HFFc6 (cell line): ENCODE measurements around the gene GLUD2. TPM values are rescaled to one million over a fixed set of nuclear protein-coding genes. Genes with fewer than 3 reads are reported as not detected.
"Not testable (repeated sequence)": the region's sequence is repeated elsewhere in the genome, so short reads cannot be mapped to it uniquely, and the experiment has no call there.

Source experiments
- DNase-seq: peaks from one replicate; pipeline ENCODE4 v3.0.0-alpha.2; 2018
- H3K27ac Mint-ChIP-seq: 2 replicates; pipeline ENCODE4 v1.8.0; 2020; ENCODE audit warnings: mild to moderate bottlenecking, mixed read lengths
- H3K27me3 Mint-ChIP-seq: 2 replicates; pipeline ENCODE4 v1.8.0; 2021; ENCODE audit warnings: mild to moderate bottlenecking, moderate library complexity, mixed read lengths; ENCODE audit not compliant: insufficient read depth
- H3K36me3 Mint-ChIP-seq: 2 replicates; pipeline ENCODE4 v1.8.0; 2021; ENCODE audit warnings: low read depth, mixed read lengths
- H3K4me1 Mint-ChIP-seq: 2 replicates; pipeline ENCODE4 v1.8.0; 2020; ENCODE audit warnings: low read depth, mixed read lengths
- H3K4me3 Mint-ChIP-seq: 2 replicates; pipeline ENCODE4 v1.8.0; 2020; ENCODE audit warnings: mild to moderate bottlenecking, moderate library complexity, mixed read lengths
- H3K9me3 Mint-ChIP-seq: 2 replicates; pipeline ENCODE4 v1.8.0; 2020; ENCODE audit warnings: mild to moderate bottlenecking, mixed read lengths
- CTCF ChIP-seq: fragments of 200-600 bp; sonication (generic); IDR thresholded peaks from 2 replicates; pipeline ENCODE4 v1.5.0; 2021; ENCODE audit warnings: antibody characterized with exemption, mild to moderate bottlenecking
- long read RNA-seq: library from polyadenylated mRNA; unstranded; transcript quantifications from one replicate; pipeline ENCODE4 v2.0.0, GENCODE V29; 2019
- total RNA-seq, 6 experiments: library from RNA; stranded (reverse); fragmentation: NEBNext Ultra II Directional; extraction: Animal tissue kit (Norgen Biotek cat#: 25700); gene quantifications; 2 replicates in 1 of 6; 3 replicates in 5 of 6; pipeline ENCODE4 v1.2.3, GENCODE V29; 2021

Gene GLUD2
- under 1 TPM; 0.26 to 0.55 (median 0.30) TPM for total RNA-seq
- long read RNA-seq, result 0 reads

DNA sequence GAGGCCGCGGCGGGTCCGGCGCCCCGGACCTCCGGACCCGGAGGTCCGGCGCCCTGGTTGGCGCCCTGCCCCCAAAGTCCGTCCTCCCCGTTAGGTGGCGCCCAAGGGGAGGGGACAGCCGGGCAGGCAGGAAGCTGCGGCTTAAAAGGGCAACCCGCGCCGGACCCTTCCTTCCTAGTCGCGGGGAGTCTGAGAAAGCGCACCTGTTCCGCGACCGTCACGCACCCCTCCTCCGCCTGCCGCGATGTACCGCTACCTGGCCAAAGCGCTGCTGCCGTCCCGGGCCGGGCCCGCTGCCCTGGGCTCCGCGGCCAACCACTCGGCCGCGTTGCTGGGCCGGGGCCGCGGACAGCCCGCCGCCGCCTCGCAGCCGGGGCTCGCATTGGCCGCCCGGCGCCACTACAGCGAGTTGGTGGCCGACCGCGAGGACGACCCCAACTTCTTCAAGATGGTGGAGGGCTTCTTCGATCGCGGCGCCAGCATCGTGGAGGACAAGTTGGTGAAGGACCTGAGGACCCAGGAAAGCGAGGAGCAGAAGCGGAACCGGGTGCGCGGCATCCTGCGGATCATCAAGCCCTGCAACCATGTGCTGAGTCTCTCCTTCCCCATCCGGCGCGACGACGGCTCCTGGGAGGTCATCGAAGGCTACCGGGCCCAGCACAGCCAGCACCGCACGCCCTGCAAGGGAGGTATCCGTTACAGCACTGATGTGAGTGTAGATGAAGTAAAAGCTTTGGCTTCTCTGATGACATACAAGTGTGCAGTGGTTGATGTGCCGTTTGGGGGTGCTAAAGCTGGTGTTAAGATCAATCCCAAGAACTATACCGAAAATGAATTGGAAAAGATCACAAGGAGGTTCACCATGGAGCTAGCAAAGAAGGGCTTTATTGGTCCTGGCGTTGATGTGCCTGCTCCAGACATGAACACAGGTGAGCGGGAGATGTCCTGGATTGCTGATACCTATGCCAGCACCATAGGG is at the start of gene GLUD2:
GLUD2 (plus strand) TSS at position 170 of the 979 bp plus-strand sequence; CDS start at position 245, 75 bp downstream.
- not testable (repeated sequence) for DNase-seq, H3K4me3 Mint-ChIP-seq, H3K4me1 Mint-ChIP-seq

GRCh38 chrX:120999413-120999812 is 48.0 kb upstream of the GLUD2 start:
- Mint-ChIP-seq H3K4me1 (no peaks in the 10 kb centered on the region), H3K4me3 (no peak overlapping the region), H3K36me3 (no peaks in the 10 kb centered on the region), H3K9me3 (no peaks in the 10 kb centered on the region), H3K27ac (no peak overlapping the region), H3K27me3 (peaks cover 3% of the 10 kb centered on the region; the same call in 1 of the 2 replicates)
- no peak for DNase-seq
- no peak for TF ChIP-seq CTCF

More for the DNA sequence above, at the start of gene GLUD2:
- peaks cover 11% of the 10 kb centered on the region; the same call in 1 of the 2 replicates for H3K9me3 Mint-ChIP-seq
- H3K27me3 Mint-ChIP-seq, H3K27ac Mint-ChIP-seq, H3K36me3 Mint-ChIP-seq: not testable (repeated sequence)

DNA sequence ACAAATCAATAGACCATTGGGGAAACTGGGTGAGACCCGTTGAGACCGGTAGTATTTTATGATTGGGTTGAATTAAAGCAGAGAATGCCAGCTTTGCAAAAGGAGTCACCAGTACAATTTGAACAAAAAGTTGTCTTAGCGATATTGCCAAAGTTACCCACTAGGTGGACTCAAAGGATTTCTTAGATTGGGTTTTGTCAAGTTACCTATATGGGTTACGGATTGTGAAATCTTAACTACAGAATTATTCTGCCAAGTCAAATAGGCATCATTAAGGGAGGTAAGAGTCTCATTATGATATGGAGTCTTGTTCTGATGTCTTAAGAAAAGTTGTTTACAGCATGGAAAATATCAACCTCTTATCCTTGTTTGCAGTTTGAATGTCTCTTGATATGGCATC is 46.8 kb upstream of the GLUD2 start:
- TF ChIP-seq CTCF, result peak; percentile 55
- Mint-ChIP-seq H3K4me3 (no peak overlapping the region), H3K27me3 (peaks cover 3% of the 10 kb centered on the region; the same call in 1 of the 2 replicates), H3K27ac (no peak overlapping the region), H3K4me1 (no peaks in the 10 kb centered on the region), H3K9me3 (no peaks in the 10 kb centered on the region), H3K36me3 (no peaks in the 10 kb centered on the region)
- no peak for DNase-seq

DNA sequence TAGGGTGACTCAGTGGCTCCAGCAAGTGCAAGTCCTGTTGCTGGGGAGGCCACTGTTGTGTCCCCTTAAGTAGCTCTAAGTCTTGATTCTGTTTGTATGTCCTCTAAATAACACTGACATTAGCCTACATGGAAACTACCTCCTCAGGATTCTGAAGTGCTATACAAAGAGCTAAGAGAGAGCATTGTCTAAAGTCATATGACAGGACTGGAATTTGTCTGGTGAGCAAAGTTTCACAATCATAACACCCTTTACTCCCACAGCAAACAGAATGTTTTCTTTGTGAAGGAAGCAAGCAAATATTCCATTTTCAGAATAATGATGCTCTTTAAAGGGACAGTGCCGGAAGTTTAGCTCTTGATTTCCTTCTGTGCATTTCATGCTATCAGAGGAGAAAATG is 38.5 kb upstream of the GLUD2 start:
- H3K27me3 Mint-ChIP-seq, result peaks cover 1% of the 10 kb centered on the region; the same call in 1 of the 2 replicates

GRCh38 chrX:121009764-121010163 is 37.6 kb upstream of the GLUD2 start:
- Mint-ChIP-seq H3K9me3 (no peaks in the 10 kb centered on the region), H3K27ac (no peak overlapping the region), H3K36me3 (no peaks in the 10 kb centered on the region), H3K4me3 (no peak overlapping the region), H3K27me3 (peaks cover 1% of the 10 kb centered on the region; the same call in 1 of the 2 replicates), H3K4me1 (no peaks in the 10 kb centered on the region)
- no peak for DNase-seq
- TF ChIP-seq CTCF, result no peak

More for the DNA sequence above, 38.5 kb upstream of the GLUD2 start:
- no peak overlapping the region for H3K27ac Mint-ChIP-seq
- H3K9me3 Mint-ChIP-seq, result no peaks in the 10 kb centered on the region
- H3K4me1 Mint-ChIP-seq, result no peaks in the 10 kb centered on the region
- no peak overlapping the region for H3K4me3 Mint-ChIP-seq
- no peaks in the 10 kb centered on the region for H3K36me3 Mint-ChIP-seq
- no peak for TF ChIP-seq CTCF
- no peak for DNase-seq

GRCh38 chrX:121010218-121010617 is 37.2 kb upstream of the GLUD2 start:
- H3K27ac Mint-ChIP-seq, result no peak overlapping the region
- no peak for TF ChIP-seq CTCF
- H3K9me3 Mint-ChIP-seq, result no peaks in the 10 kb centered on the region
- no peaks in the 10 kb centered on the region for H3K36me3 Mint-ChIP-seq
- DNase-seq, result no peak
- H3K27me3 Mint-ChIP-seq, result peaks cover 1% of the 10 kb centered on the region; the same call in 1 of the 2 replicates
- no peak overlapping the region for H3K4me3 Mint-ChIP-seq
- H3K4me1 Mint-ChIP-seq, result no peaks in the 10 kb centered on the region
